CD4-positive, alpha-beta T cell treated with Interleukin-2 at 100 ng/mL for 4 hours (primary cell): ENCODE results near the gene LYVE1.
"Not testable (repeated sequence)": the region's sequence is repeated elsewhere in the genome, so short reads cannot be mapped to it uniquely, and the experiment has no call there.

ENCODE experiments used
- DNase-seq: peaks from one replicate; pipeline ENCODE4 v3.0.0-alpha.2; 2020; ENCODE audit warnings: low spot score

Gene LYVE1, protein sequence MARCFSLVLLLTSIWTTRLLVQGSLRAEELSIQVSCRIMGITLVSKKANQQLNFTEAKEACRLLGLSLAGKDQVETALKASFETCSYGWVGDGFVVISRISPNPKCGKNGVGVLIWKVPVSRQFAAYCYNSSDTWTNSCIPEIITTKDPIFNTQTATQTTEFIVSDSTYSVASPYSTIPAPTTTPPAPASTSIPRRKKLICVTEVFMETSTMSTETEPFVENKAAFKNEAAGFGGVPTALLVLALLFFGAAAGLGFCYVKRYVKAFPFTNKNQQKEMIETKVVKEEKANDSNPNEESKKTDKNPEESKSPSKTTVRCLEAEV

GRCh38 chr11:10568486-10568941, at the start of gene LYVE1:
Gene LYVE1 (minus strand): TSS chr11:10568665. CDS start chr11:10568532, 133 bp downstream.
- no peak for DNase-seq

- no peak for DNase-seq
Observed at GRCh38 chr11:10617551-10617950, 49.1 kb upstream of the LYVE1 start.

GRCh38 chr11:10611979-10612862, 43.8 kb upstream of the LYVE1 start:
- DNase-seq, result no peak

- no peak for DNase-seq
Observed at GRCh38 chr11:10609636-10610035, 41.2 kb upstream of the LYVE1 start.

- DNase-seq, result no peak
Observed at GRCh38 chr11:10608584-10608983, 40.1 kb upstream of the LYVE1 start.

DNA sequence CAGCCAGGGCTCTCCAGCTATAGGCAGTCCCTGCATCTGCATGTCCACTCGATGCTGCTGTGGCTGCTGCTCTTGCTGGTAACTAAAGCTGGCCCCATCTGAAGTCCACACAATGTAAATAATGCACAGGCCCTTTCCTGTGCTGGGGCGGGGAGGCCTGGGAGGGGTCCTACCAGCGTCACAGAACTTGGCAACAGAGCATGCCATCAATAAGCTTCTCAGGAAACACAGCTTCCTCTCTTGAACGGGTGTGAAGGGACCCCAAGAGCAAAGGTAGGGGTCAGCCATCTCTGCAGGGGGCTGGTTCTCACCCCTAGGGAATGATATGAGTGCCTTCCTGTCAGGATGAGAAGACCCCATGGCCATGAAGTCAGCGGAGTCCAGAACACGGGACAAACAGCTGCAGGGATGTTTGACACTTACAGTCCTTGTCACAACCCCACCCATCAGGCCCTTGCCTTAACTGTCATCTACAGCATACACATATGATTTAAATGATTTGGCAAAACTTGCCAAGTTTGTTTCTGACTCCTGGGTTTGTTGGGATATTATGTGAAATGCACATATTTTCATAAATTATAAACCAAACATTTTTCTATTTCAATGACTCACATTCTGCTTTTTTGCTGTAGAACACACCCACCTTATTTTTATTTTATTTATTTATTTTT, 39.1 kb upstream of the LYVE1 start:
- DNase-seq, result no peak

DNA sequence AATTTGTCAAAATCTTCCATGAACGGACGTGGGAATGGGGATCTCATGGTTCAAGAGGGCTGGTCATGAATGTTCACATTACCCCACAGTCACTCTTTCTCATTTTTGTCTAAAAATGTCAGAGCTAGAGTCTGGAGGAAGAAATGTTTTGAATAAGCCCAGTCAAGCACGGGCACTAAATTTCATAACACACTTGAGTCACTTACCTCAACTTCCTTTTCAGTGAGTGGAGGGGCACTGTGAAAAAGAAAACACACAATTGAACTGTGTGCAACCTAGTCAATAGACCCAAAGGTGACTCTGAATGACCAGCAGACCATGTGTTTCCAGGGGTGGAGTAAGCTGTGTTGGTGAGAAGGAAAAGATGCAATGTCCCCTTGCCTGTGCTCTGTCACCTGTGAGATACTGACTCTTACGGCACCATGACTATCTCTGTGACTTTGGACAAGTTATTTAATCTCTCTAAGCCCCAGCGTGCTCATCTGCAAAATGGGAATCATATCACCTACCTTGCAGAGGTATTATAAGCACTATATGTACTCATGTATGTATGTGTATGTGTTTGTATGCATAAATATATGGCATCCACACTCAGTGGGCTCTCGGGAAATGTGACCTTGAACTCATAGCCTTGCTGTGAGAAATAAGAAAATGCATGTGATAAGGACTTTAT, 38.2 kb upstream of the LYVE1 start:
- no peak for DNase-seq

GRCh38 chr11:10605941-10606381, 37.5 kb upstream of the LYVE1 start:
- no peak for DNase-seq

DNA sequence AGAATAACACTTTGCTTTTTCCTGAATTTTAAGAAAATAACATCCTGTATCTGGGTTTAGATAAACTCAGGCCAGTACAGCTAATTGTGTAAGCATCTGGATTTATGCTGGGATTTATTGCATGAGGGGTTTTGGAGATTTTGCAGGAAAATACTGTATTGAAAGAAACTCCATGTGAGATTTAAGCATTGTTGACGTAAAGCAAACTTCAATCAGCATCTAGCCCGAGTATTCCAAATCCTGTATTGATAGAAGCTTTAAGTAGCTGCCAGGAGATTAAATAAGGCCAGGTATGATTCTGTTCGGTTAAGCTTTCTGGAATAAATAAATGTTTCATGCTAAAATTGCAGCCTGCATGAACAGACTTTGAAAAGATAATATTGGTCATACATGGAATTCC, 36.3 kb upstream of the LYVE1 start:
- DNase-seq, result no peak

DNA sequence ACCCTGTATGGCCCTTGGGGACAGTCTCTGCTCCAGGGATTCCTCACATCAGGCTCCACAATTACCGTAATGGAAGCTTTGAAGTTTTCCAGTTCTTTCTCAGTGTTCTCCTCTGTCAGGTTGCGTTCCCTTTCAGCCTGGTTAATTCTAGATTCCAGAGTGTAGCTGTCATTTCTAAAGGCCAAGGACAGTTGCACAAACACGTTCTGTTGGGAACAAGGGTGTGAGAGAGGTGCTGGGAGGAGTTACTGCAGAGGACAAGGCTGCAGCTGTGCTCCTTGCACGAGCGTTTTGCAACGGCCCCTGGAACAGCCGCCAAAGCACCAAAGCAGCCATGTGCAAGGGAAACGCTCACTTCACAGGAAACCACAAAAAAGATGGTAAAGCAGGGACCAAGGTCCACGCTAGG, 35.9 kb upstream of the LYVE1 start:
- no peak for DNase-seq

- DNase-seq, result no peak
Observed at GRCh38 chr11:10603721-10604297, 35.3 kb upstream of the LYVE1 start.

DNA sequence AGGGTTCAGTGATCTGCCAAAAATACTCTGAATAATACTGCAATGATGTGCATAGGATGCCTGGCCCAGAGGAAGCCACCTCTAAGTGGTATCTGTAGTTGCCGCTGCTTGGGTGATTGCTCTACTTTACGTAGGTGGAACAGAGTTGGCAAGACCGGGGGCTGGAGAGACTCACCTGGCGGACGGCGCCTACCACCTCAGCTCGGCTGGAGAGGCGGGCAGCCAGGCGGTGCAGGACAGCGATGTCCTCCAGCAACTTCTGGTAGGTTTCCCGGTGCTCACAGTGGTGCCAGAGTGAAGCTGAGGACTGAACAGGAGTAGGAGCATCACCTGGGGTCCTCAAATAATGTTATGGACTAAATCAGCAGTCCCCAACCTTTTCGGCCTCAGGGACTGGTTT, 34.5 kb upstream of the LYVE1 start:
- no peak for DNase-seq

DNA sequence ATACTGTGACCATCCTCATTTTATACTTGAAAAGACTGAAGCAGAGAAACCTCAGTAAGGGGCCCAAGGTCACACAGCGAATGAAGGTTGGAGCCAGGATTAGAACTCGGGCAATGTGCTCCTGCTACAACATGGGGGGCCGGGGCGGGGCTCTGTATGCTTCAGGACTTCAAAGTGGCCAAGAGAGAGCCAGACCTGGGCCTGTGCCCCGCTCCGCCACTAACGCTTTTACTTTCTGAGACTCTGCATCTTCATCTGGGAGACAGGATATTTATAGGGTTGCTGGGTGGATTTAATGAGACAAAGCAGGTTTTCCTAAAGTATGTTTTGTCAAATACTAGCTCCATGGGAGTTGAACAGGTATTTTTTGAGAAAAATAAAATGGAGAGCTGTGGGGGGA, 33.9 kb upstream of the LYVE1 start:
- no peak for DNase-seq

GRCh38 chr11:10601837-10602236, 33.4 kb upstream of the LYVE1 start:
- DNase-seq, result no peak

DNA sequence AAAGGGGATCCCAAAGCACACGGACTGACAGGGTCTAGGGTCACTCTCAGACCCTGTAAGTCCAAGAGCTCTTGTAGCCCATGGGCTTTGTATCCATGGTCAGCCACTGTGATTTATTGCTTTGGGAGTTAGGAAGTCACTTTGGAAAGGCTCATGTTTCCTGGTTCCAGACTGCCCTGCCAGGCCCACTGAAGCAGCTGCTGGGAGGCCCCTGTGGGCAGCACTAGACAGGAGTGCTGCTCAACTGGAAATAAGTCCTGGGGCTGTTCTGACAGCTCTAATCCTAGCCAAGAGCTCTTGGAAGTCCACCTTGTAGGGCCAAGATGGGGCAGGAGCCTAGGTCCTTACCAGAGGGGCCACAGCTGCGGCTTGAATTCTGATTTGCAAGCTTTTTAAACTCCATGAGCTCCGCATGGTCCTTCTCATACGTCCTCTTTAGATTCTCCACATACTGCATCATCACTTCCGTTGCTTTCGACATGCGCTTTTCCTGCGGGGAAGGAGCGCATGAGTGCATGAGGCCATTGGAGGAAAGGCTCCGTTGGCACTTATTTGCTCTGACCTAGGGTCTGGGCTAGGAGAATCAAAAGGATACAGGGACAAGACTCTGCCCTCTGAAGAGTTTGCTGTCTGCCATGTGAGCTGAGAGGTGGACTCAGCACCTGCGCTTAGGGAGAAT, 32.2 kb upstream of the LYVE1 start:
- no peak for DNase-seq

DNA sequence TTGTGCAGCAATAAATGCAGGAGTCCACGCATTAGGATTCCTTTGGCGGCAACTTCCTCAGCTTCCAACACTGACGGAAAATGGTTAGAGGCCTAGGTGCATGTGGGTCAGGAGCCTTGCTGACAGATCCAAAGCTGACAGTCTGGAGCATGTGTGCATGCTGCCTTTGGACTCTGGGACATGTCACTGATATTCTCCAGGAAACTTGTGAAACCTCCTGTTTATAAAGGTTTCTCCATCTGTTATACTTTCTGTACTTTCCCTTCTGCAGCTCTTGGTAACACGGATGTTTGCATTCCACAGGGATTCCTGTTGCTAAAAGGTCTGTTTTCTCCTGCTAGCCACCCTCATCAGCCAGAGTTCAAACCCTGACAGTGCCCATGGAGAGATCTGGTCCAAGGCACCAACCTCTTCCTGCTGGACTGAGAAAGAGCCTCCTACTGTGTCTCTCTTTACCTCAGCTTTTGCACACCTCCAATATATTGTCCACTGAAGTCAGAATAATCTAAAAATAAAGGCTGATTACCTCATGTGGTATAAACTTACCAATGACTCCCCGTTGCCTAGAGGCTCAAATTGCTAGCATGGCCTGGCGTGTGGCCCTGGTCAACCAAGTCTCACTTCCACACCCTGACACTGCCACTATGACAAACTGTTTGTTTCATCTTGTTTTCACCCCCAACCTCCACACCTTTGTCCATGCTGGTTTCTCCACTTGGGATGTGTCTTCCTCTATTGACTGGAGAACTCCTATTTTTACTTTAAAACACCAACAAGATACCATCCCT, 31.1 kb upstream of the LYVE1 start:
- no peak for DNase-seq

DNA sequence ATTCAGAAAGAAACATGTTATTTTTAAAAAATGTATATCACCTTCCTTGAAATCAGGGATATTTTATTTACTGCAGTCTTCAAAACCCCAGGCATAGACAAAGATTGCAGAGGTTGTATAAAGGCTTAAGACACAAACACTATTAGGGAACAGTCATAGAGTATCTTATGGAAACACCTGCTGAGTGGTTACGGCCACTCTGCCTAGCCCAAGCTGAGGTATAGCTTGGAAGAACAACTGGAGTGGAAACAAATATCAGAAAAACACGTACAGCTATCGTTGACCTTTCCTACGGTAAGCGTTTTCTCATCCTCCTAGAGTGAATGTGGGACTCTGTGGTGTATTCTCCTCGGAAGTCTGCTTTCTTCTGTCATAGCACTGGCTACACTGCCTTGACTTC, 30.4 kb upstream of the LYVE1 start:
- no peak for DNase-seq

DNA sequence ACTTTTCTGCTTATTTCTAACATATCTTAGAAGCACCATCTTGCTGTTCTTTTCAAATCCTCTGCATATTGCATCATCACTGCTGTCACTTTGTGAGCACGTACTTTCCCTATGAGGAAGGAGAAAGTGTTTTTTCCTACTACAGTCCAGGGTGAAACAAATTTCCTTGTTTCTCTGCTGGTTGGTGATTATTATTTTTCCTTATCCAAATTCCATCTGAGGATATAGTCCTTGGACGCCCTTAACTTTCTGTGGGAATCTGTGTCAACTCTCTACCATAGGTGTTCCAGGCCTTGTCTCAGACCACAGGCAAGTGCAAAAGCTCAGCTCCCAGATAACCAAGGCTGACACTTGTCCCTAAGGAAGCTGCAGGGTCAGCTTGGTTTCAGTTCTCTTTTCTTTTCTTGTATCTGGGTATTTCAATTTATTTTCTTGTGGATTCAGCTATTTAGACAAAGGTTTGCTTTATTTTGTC, 29.4 kb upstream of the LYVE1 start:
- DNase-seq, result no peak

DNA sequence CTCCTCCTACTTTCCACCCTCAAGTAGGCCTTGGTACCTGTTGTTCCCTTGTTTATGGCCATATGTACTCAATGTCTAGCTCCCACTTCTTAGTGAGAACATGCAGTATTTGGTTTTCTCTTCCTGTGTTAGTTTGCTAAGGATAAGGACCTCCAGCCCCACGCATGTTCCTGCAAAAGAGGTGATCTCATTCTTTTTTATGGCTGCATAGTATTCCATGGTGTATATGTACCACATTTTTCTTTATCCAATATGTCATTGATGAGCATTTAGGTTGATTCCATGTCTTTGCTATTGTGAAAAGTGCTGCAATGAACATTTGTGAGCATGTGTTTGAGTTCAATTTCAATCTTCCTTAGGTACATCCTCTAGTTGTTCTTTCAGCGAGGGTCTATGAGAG, 27.4 kb upstream of the LYVE1 start:
- DNase-seq, result not testable (repeated sequence)

- DNase-seq, result no peak
Observed at GRCh38 chr11:10594407-10594806, 25.9 kb upstream of the LYVE1 start.
